K562 (cell line): ENCODE data around the gene HTR5A. TPM values are rescaled to one million over a fixed set of nuclear protein-coding genes. Genes with fewer than 3 reads are reported as not detected.

Source experiments
- ATAC-seq: fragments of 200-7000 bp; cut with Tn5 transposase; 3 replicates; pipeline ENCODE4 v1.9.1; 2020; ENCODE audit warnings: moderate library complexity
- BruUV-seq: library from RNA; stranded (reverse); fragments of 400-500 nt; replicated peaks from 2 replicates; lab custom pipeline; 2021; lab: Mats Ljungman, UMichigan
- CTCF ChIA-PET: fragments of 300-600 bp; formaldehyde crosslinking; extraction: SDS; loops from one replicate; lab custom pipeline; 2021; ENCODE audit warnings: low intra/inter-chr PET ratio; lab: Yijun Ruan, JAX
- POLR2A ChIA-PET: fragments of 300-600, 350-650 bp; sonication (Branson Sonifier 250); formaldehyde crosslinking; extraction: SDS; loops from one replicate; lab custom pipeline; 2021; ENCODE audit warnings: antibody characterized with exemption, inconsistent platforms; lab: Yijun Ruan, JAX
- DNase-seq, 4 experiments: peaks; one replicate each; pipeline versions ENCODE4 v3.0.0 to v3.0.0-alpha.2; 2011 to 2018; ENCODE audit warnings: low spot score in 3 of 4, mixed read lengths in 3 of 4; ENCODE audit errors: extremely low read depth in 1 of 4
- FAIRE-seq: peaks from 2 replicates; lab custom pipeline; 2011; peaks lifted over from hg19 to GRCh38; lab: Jason Lieb, UNC
- H2AFZ ChIP-seq: 2 replicates; pipeline ENCODE4 v1.6.0; 2011; ENCODE audit warnings: low read depth, low read length, control low read depth, inconsistent platforms
- H3K27ac ChIP-seq: fragments of 200-600 bp; 3 replicates; pipeline ENCODE4 v1.8.0; 2011; ENCODE audit warnings: low read depth, mild to moderate bottlenecking, control low read depth, inconsistent platforms, low read length, moderate library complexity, mixed read lengths; ENCODE audit errors: extremely low read depth
- H3K27me3 ChIP-seq, 2 experiments: fragments of 300-600 bp in 1 of 2; 2 replicates in 1 of 2; 3 replicates in 1 of 2; pipeline versions ENCODE4 v1.6.0 to v1.8.0; 2011; ENCODE audit warnings: inconsistent platforms in 2 of 2, low read length in 2 of 2, mild to moderate bottlenecking in 1 of 2, mixed read lengths in 1 of 2, moderate library complexity in 1 of 2; ENCODE audit not compliant: control insufficient read depth in 2 of 2, insufficient read depth in 2 of 2
- H3K36me3 ChIP-seq: fragments of 300-600 bp; 3 replicates; pipeline ENCODE4 v1.8.0; 2011; ENCODE audit warnings: mild to moderate bottlenecking, low read length, inconsistent platforms; ENCODE audit not compliant: control insufficient read depth, insufficient read depth
- H3K4me1 ChIP-seq, 2 experiments: fragments of 200-600 bp in 1 of 2; replicated peaks in 1 of 2; 2 replicates in 1 of 2; 3 replicates in 1 of 2; pipeline versions ENCODE4 v1.5.1 to v1.8.0; 2011; ENCODE audit warnings: inconsistent platforms in 2 of 2, low read length in 2 of 2, mild to moderate bottlenecking in 1 of 2, mixed read lengths in 1 of 2, moderate library complexity in 1 of 2; ENCODE audit not compliant: control insufficient read depth in 2 of 2, insufficient read depth in 2 of 2
- H3K4me2 ChIP-seq: 2 replicates; pipeline ENCODE4 v1.6.1; 2011; ENCODE audit warnings: low read length, control low read depth, inconsistent platforms, mixed read lengths; ENCODE audit not compliant: insufficient read depth
- H3K4me3 ChIP-seq: fragments of 200-600 bp; sonication (generic), shearing (Covaris generic); 2 replicates; pipeline ENCODE4 v1.5.1; 2016; ENCODE audit warnings: control low read depth, inconsistent platforms
- H3K79me2 ChIP-seq: fragments of 200-600 bp; 3 replicates; pipeline ENCODE4 v1.8.0; 2011; ENCODE audit warnings: low read length, inconsistent platforms; ENCODE audit not compliant: control insufficient read depth, insufficient read depth
- H3K9ac ChIP-seq, 2 experiments: 2 replicates each; pipeline versions ENCODE4 v1.6.0 to v1.6.1; 2011; ENCODE audit warnings: low read depth in 2 of 2, low read length in 2 of 2, control low read depth in 1 of 2, inconsistent platforms in 1 of 2, mild to moderate bottlenecking in 1 of 2, mixed read lengths in 1 of 2; ENCODE audit not compliant: insufficient read depth in 1 of 2
- H3K9me1 ChIP-seq: one replicate; pipeline ENCODE4 v1.6.0; 2011; ENCODE audit warnings: inconsistent platforms, mild to moderate bottlenecking, low read length, moderate library complexity; ENCODE audit not compliant: control insufficient read depth, insufficient read depth
- H3K9me3 ChIP-seq: replicated peaks from 2 replicates; pipeline ENCODE4 v1.5.1; 2011; ENCODE audit warnings: low read depth, low read length, inconsistent platforms; ENCODE audit not compliant: control insufficient read depth, insufficient read depth
- H4K20me1 ChIP-seq: replicated peaks from 2 replicates; pipeline ENCODE4 v1.6.1; 2011; ENCODE audit warnings: low read length, inconsistent platforms, mixed read lengths; ENCODE audit not compliant: control insufficient read depth, insufficient read depth
- EP300 ChIP-seq: IDR thresholded peaks from 2 replicates; pipeline ENCODE4 v1.6.1; 2012; ENCODE audit warnings: low read length, improper control_type of control experiment
- RBM34 ChIP-seq: fragments of 200-400 bp; formaldehyde crosslinking; IDR thresholded peaks from 2 replicates; pipeline ENCODE4 v1.6.1; 2018; ENCODE audit warnings: low read length, borderline replicate concordance; ENCODE audit not compliant: insufficient read depth
- RFX7 ChIP-seq: fragments of 250-450 bp; sonication (Bioruptor Pico); IDR thresholded peaks from 2 replicates; pipeline ENCODE4 v1.5.1; 2021; ENCODE audit warnings: mild to moderate bottlenecking
- ZNF79 ChIP-seq: fragments of 250-450 bp; sonication (Bioruptor Pico); IDR thresholded peaks from 2 replicates; pipeline ENCODE4 v1.4.0; 2020; ENCODE audit warnings: low read depth, mild to moderate bottlenecking, moderate library complexity
- WGBS: fragments of 100-300 bp; shearing (Covaris generic); methylation state at CpG from one replicate; pipeline ENCODE4 v1.1.6; 2016; ENCODE audit warnings: low coverage, mixed read lengths; ENCODE audit not compliant: insufficient coverage; ENCODE audit errors: missing lambda C conversion rate; 5-methylcytosine and 5-hydroxymethylcytosine counted together
- in situ Hi-C: fragments of 300-500 bp; cut with MboI; formaldehyde crosslinking; loops from 4 replicates; pipeline ENCODE4 v1.15.0; 2018; ENCODE audit warnings: inconsistent platforms, mixed read lengths
- intact Hi-C: fragments of 100-400 bp; cut with micrococcal nuclease; formaldehyde crosslinking; loops from 2 replicates; pipeline ENCODE4 v1.14.2; 2022
- polyA plus RNA-seq, 8 experiments: library from polyadenylated mRNA; depleted of rRNA in 4 of 8; stranded (reverse) in 5 of 8; unstranded in 3 of 8; fragments of >200 nt; fragmentation: Nextera tagmentation in 2 of 8; fragmentation: Illumina TruSeq in 1 of 8; extraction: Ambion mirVana in 2 of 8; extraction: Trizol in 1 of 8; gene quantifications; 2 replicates each; pipeline versions ENCODE4 v1.2.1 to v1.2.3, GENCODE V29; 2011 to 2014; ENCODE audit warnings: inconsistent platforms in 1 of 8, missing spikeins in 1 of 8
- total RNA-seq, 7 experiments: library from RNA; depleted of rRNA in 6 of 7; stranded (reverse); fragments of >200 nt in 6 of 7; fragmentation: Illumina TruSeq in 2 of 7; extraction: Trizol in 2 of 7; gene quantifications; 2 replicates each; pipeline versions ENCODE4 v1.2.1 to v1.2.3, GENCODE V29; 2011 to 2021; ENCODE audit warnings: low replicate concordance in 1 of 7
- TF ChIP-seq, protein P1 (sequence below): fragments of 200-800 bp; sonication (Bioruptor generic); IDR thresholded peaks from 2 replicates; pipeline ENCODE4 v1.6.1; 2017; ENCODE audit warnings: missing genetic modification characterization, missing compliant biosample characterization

Gene HTR5A
- total and polyA plus RNA-seq, 9 of the 15 experiments (the other 6 are each of a cell fraction or from before 2014, with no cell fraction given): 0.06 TPM; not detected in 8

DNA sequence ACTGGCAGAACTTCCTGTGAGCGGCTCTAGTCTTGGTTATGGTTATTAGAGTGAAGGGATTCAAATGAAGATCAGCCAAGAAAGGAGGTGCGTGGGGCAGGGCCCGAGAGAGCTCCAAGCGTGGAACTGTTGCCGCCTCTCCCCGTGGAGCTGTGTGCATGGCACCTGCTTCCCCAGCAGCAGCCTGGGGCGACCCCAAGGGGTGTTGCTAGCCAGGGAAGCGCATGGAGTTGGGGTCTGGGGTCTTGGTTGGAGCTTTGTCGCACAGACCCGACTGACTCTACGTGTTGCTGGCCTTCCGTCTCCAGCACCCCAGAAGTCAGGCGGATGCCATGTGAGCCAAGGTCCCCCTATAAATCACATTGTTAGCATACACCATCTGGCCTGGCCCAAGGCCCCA is 61.0 kb downstream of the HTR5A start:
- TF ChIP-seq, protein P1, sequence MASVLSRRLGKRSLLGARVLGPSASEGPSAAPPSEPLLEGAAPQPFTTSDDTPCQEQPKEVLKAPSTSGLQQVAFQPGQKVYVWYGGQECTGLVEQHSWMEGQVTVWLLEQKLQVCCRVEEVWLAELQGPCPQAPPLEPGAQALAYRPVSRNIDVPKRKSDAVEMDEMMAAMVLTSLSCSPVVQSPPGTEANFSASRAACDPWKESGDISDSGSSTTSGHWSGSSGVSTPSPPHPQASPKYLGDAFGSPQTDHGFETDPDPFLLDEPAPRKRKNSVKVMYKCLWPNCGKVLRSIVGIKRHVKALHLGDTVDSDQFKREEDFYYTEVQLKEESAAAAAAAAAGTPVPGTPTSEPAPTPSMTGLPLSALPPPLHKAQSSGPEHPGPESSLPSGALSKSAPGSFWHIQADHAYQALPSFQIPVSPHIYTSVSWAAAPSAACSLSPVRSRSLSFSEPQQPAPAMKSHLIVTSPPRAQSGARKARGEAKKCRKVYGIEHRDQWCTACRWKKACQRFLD: no peak
- TF ChIP-seq, all 486 proteins: peak for 0
- peaks cover 29 to 58% of the 10 kb centered on the region in 2 experiments for H3K27me3 ChIP-seq
- H4K20me1 ChIP-seq: no peaks in the 10 kb centered on the region
- no peak overlapping the region for H3K27ac ChIP-seq
- H3K9me3 ChIP-seq: no peaks in the 10 kb centered on the region
- no peaks in the 10 kb centered on the region for H3K36me3 ChIP-seq
- H3K79me2 ChIP-seq: no peaks in the 10 kb centered on the region
- H3K4me3 ChIP-seq: no peak overlapping the region
- ChIA-PET CTCF (no interaction called here), POLR2A (interaction anchor here (0.7 to 0.8 kb wide), 2 partner anchors 11 to 31 kb away, joined by 3 to 4 read pairs; no protein-coding TSS in a partner anchor)
- DNase-seq (no peak), ATAC-seq (no peak), FAIRE-seq (no peak)
- under 1% methylated on average over 13 of the region's 13 CpGs for WGBS
- in situ Hi-C loops (no loop called here), intact Hi-C loops (no loop called here)
- no peaks in the 10 kb centered on the region for H3K9me1 ChIP-seq
- no peak overlapping the region for H2AFZ ChIP-seq
- BruUV-seq: no TSS peak
- no peak overlapping the region for H3K9ac ChIP-seq
- H3K4me1 ChIP-seq: no peaks in the 10 kb centered on the region
- no peak overlapping the region for H3K4me2 ChIP-seq

DNA sequence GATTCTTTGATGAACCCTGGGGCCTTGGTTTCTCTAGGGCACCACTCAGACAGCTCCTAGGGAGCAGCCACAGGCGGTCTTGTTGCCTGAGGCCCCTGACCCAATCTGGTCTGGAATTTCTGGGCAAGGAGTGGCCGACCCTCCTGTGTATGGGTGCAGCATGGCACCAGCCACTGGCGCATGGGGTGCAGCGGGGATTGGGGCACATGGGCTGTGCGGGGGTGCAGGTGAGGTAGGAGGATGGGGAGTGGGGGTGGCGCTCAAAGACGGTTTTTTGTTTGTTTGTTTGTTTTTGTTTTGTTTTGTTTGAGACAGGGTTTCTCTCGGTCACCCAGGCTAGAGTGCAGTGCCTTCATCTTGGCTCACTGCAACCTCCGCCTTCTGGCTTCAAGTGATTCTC is 62.3 kb downstream of the HTR5A start:
- no peak for TF ChIP-seq RFX7 (CRISPR knock-in tag)
- TF ChIP-seq RBM34: no peak
- no peak for TF ChIP-seq EP300
- TF ChIP-seq ZNF79 (CRISPR knock-in tag): no peak
- Histone ChIP-seq H3K9me3 (no peaks in the 10 kb centered on the region; the same call in 1 of the 2 replicates), H4K20me1 (no peaks in the 10 kb centered on the region), H3K4me3 (no peak overlapping the region), H3K79me2 (no peaks in the 10 kb centered on the region), H3K27ac (no peak overlapping the region), H3K36me3 (no peaks in the 10 kb centered on the region), H3K9me1 (no peaks in the 10 kb centered on the region), H3K4me2 (no peak overlapping the region), H3K27me3 (peaks cover 27 to 59% of the 10 kb centered on the region in 2 experiments), H2AFZ (no peak overlapping the region), H3K4me1 (no peaks in the 10 kb centered on the region), H3K9ac (no peak overlapping the region)
- ATAC-seq (no peak), FAIRE-seq (no peak), DNase-seq (no peak)
- no TSS peak for BruUV-seq
- intact Hi-C loops: no loop called here
- POLR2A ChIA-PET: interaction anchor here (0.6 kb wide), 1 partner anchor 106 kb away, joined by 4 read pairs; no protein-coding TSS in a partner anchor
- CTCF ChIA-PET: no interaction called here
- 4% methylated on average over 9 of the region's 9 CpGs for WGBS
- in situ Hi-C loops: no loop called here
